ENCODE measurements around the gene UNK. TPM values are rescaled to one million over a fixed set of nuclear protein-coding genes. Genes with fewer than 3 reads are reported as not detected.

Gene UNK
- total RNA-seq, 2 experiments from 2014 or later, result 41.5 to 67.6 TPM

DNA sequence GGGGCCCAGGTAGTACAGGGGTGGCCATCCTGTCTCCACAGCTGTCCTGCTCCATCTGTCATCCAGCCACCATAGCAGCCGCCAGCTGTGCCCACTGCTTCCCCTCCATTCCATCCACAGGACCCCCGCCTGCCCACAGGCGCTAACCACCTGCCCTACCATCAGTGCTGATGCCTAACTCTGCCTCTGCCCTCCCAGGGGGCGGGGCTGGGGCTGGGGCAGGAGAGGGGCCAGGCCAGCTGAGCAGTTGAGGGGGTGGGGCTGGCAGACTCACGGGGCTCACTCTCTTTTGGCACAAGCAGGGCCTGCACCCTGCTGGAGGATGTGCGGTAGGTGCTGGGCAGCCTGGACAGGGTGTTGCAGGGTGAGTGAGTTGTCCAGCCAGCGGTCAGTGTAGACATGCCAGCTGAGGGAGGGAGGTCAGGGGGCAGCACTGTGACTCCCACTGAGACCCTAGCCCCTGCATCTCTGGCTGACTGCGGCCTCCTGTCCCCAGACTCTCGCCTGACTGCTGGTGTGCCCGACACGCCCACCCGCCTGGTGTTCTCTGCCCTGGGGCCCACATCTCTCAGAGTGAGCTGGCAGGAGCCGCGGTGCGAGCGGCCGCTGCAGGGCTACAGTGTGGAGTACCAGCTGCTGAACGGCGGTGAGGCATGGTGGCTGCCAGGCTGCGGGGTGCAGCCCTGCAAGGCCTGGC, 29.3 kb upstream of the UNK start:
- Histone ChIP-seq H3K79me2 (ENCODE audit: insufficient read depth, low read depth, low read length) (no peaks in the 10 kb centered on the region), H3K9me2 (ENCODE audit: insufficient read depth, low read length) (no peaks in the 10 kb centered on the region), H4K20me1 (ENCODE audit: insufficient read depth, low read length) (no peaks in the 10 kb centered on the region), H3K9me3 (ENCODE audit: low read length) (no peaks in the 10 kb centered on the region), H3K36me3 (ENCODE audit: insufficient read depth, low read length) (no peaks in the 10 kb centered on the region), H3K27ac (ENCODE audit: low read depth, low read length, poor library complexity, severe bottlenecking) (no peak overlapping the region), H2AFZ (ENCODE audit: low read length) (no peak overlapping the region), H3K4me3 (ENCODE audit: low read depth, low read length, poor library complexity, severe bottlenecking) (no peak overlapping the region), H3K4me1 (ENCODE audit: insufficient read depth, low read length, poor library complexity, severe bottlenecking) (peaks cover 24% of the 10 kb centered on the region), H3K4me2 (ENCODE audit: low read length) (no peak overlapping the region)
- CTCF ChIA-PET (ENCODE audit: unreplicated experiment), result interaction anchor here (0.7 kb wide), 1 partner anchor 87 kb away, joined by 4 read pairs; no protein-coding TSS in a partner anchor
- TF ChIP-seq EZH2phosphoT487 (IDR thresholded peaks at IDR 0.05; ENCODE audit: borderline replicate concordance, low read depth, low read length), result no peak
- no TSS peak for BruUV-seq (replicated peaks)
- intact Hi-C loops (cut with micrococcal nuclease; ENCODE audit: unreplicated experiment), result no loop called here
- DNase-seq (ENCODE audit: low spot score), result no peak
- POLR2A ChIA-PET, result no interaction called here

DNA sequence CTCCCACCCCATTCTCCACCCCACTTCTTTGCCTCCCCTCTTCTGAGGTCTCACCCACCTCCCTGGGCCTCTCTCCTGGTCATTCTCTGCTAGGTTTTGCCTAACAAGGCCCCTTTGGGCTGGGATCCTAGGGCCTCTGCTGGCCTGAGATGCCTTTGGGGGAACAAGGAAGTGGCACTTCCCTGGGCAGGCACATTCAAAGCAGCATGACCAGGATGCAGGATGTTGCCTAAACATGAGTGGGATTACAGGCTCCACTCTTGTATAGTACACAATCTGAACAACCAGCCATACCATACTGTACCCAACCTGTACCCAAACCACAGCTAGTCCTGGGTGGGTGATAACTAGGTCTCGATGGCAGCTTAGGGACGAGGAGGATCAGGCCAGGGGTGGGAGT, 28.6 kb upstream of the UNK start:
- DNase-seq (ENCODE audit: low spot score), result no peak
- H3K79me2 ChIP-seq (ENCODE audit: insufficient read depth, low read depth, low read length), result no peaks in the 10 kb centered on the region
- H3K9me3 ChIP-seq (ENCODE audit: low read length), result no peaks in the 10 kb centered on the region
- intact Hi-C loops (cut with micrococcal nuclease; ENCODE audit: unreplicated experiment), result no loop called here
- H3K9me2 ChIP-seq (ENCODE audit: insufficient read depth, low read length), result no peaks in the 10 kb centered on the region
- peaks cover 24% of the 10 kb centered on the region for H3K4me1 ChIP-seq (ENCODE audit: insufficient read depth, low read length, poor library complexity, severe bottlenecking)
- H3K4me2 ChIP-seq (ENCODE audit: low read length), result no peak overlapping the region
- BruUV-seq (replicated peaks), result no TSS peak
- ChIA-PET POLR2A (no interaction called here), CTCF (ENCODE audit: unreplicated experiment) (interaction anchor here (0.6 to 0.9 kb wide), 3 partner anchors 8 to 88 kb away, joined by 3 to 4 read pairs (median 3); no protein-coding TSS in a partner anchor)
- no peak for TF ChIP-seq EZH2phosphoT487 (IDR thresholded peaks at IDR 0.05; ENCODE audit: borderline replicate concordance, low read depth, low read length)
- TF ChIP-seq, protein P1, sequence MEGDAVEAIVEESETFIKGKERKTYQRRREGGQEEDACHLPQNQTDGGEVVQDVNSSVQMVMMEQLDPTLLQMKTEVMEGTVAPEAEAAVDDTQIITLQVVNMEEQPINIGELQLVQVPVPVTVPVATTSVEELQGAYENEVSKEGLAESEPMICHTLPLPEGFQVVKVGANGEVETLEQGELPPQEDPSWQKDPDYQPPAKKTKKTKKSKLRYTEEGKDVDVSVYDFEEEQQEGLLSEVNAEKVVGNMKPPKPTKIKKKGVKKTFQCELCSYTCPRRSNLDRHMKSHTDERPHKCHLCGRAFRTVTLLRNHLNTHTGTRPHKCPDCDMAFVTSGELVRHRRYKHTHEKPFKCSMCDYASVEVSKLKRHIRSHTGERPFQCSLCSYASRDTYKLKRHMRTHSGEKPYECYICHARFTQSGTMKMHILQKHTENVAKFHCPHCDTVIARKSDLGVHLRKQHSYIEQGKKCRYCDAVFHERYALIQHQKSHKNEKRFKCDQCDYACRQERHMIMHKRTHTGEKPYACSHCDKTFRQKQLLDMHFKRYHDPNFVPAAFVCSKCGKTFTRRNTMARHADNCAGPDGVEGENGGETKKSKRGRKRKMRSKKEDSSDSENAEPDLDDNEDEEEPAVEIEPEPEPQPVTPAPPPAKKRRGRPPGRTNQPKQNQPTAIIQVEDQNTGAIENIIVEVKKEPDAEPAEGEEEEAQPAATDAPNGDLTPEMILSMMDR (conservative IDR thresholded peaks at IDR 0.05; ENCODE audit: low read length), result no peak
- no peak overlapping the region for H3K4me3 ChIP-seq (ENCODE audit: low read depth, low read length, poor library complexity, severe bottlenecking)
- no peak overlapping the region for H2AFZ ChIP-seq (ENCODE audit: low read length)
- H3K36me3 ChIP-seq (ENCODE audit: insufficient read depth, low read length), result no peaks in the 10 kb centered on the region
- no peak overlapping the region for H3K27ac ChIP-seq (ENCODE audit: low read depth, low read length, poor library complexity, severe bottlenecking)
- no peaks in the 10 kb centered on the region for H4K20me1 ChIP-seq (ENCODE audit: insufficient read depth, low read length)

GRCh38 chr17:75756451-75757085, 28.0 kb upstream of the UNK start:
- no peaks in the 10 kb centered on the region for H3K9me3 ChIP-seq (ENCODE audit: low read length)
- H3K27ac ChIP-seq (ENCODE audit: low read depth, low read length, poor library complexity, severe bottlenecking), result no peak overlapping the region
- DNase-seq (ENCODE audit: low spot score), result no peak
- ChIA-PET POLR2A (no interaction called here), CTCF (ENCODE audit: unreplicated experiment) (interaction anchor here (0.6 to 0.9 kb wide), 3 partner anchors 9 to 88 kb away, joined by 3 to 4 read pairs (median 3); no protein-coding TSS in a partner anchor)
- H3K4me1 ChIP-seq (ENCODE audit: insufficient read depth, low read length, poor library complexity, severe bottlenecking), result peaks cover 24% of the 10 kb centered on the region
- no peaks in the 10 kb centered on the region for H3K36me3 ChIP-seq (ENCODE audit: insufficient read depth, low read length)
- no TSS peak for BruUV-seq (replicated peaks)
- H2AFZ ChIP-seq (ENCODE audit: low read length), result no peak overlapping the region
- H3K4me2 ChIP-seq (ENCODE audit: low read length), result no peak overlapping the region
- H3K9me2 ChIP-seq (ENCODE audit: insufficient read depth, low read length), result no peaks in the 10 kb centered on the region
- no peak overlapping the region for H3K4me3 ChIP-seq (ENCODE audit: low read depth, low read length, poor library complexity, severe bottlenecking)
- H4K20me1 ChIP-seq (ENCODE audit: insufficient read depth, low read length), result no peaks in the 10 kb centered on the region
- no peaks in the 10 kb centered on the region for H3K79me2 ChIP-seq (ENCODE audit: insufficient read depth, low read depth, low read length)
- intact Hi-C loops (cut with micrococcal nuclease; ENCODE audit: unreplicated experiment), result no loop called here
- no peak for TF ChIP-seq EZH2phosphoT487 (IDR thresholded peaks at IDR 0.05; ENCODE audit: borderline replicate concordance, low read depth, low read length)
- TF ChIP-seq, protein P1 (conservative IDR thresholded peaks at IDR 0.05; ENCODE audit: low read length), result no peak

Data from OCI-LY7 (cell line).